Measurements from ENCODE around the gene EPHB1. TPM values are rescaled to one million over a fixed set of nuclear protein-coding genes. Genes with fewer than 3 reads are reported as not detected.

EPHB1 gene
- total RNA-seq, 4 donors from 2014 or later: 0.30 to 5.3 (median 2.6) TPM

DNA sequence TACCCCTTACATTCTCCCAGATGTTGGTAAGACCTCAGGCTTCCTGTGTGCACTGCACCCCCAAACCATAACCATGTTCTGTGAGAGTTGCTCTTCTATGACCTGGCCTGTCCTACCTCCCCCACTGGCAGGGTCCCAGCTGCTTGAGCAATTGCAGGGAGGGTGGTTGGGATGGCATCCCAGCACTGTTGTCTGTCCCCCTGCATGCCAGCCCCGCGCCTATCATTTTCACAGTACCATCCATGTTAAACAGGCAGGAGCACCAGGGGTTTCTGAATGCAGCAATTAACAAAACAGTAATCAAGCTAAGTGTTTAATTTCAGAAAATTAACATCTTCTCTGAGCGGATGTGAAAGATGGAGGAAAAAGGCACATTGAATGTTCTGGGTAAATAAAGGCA, 345.5 kb downstream of the EPHB1 start:
- WGBS, 2 donors: 94 to 95% methylated on average over 3 of the region's 3 CpGs
- no peaks in the 10 kb centered on the region for H3K4me1 ChIP-seq
- no peaks in the 10 kb centered on the region for H3K27me3 ChIP-seq
- TF ChIP-seq POLR2A (IDR thresholded peaks at IDR 0.05): no peak
- TF ChIP-seq, protein P1, sequence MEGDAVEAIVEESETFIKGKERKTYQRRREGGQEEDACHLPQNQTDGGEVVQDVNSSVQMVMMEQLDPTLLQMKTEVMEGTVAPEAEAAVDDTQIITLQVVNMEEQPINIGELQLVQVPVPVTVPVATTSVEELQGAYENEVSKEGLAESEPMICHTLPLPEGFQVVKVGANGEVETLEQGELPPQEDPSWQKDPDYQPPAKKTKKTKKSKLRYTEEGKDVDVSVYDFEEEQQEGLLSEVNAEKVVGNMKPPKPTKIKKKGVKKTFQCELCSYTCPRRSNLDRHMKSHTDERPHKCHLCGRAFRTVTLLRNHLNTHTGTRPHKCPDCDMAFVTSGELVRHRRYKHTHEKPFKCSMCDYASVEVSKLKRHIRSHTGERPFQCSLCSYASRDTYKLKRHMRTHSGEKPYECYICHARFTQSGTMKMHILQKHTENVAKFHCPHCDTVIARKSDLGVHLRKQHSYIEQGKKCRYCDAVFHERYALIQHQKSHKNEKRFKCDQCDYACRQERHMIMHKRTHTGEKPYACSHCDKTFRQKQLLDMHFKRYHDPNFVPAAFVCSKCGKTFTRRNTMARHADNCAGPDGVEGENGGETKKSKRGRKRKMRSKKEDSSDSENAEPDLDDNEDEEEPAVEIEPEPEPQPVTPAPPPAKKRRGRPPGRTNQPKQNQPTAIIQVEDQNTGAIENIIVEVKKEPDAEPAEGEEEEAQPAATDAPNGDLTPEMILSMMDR (IDR thresholded peaks at IDR 0.05): no peak
- no peak for TF ChIP-seq EP300 (IDR thresholded peaks at IDR 0.05)
- H3K9me3 ChIP-seq: no peaks in the 10 kb centered on the region
- no peak for DNase-seq (ENCODE audit: low spot score in 2 of 2)
- H3K36me3 ChIP-seq: no peaks in the 10 kb centered on the region
- H3K27ac ChIP-seq: no peak overlapping the region
- no peak overlapping the region for H3K4me3 ChIP-seq

DNA sequence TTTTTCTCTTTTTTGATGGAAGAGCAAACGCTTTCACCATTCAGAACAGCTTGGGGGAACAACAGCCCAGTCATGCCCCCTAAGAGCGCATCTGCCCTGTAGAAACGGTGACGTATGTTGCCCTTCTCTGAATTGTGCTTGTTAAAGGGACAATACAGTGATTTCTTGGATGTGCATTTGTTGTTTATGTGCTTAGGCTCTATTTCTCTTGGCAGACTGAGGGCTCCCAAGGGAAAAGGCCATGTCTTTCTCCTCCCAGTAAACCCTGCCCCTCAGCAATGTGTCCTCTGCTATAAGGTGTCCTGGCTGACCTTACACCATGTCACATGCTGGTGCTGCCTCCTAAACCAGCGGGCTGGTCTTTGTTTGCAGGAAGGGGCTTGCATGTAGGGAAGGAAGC, 346.1 kb downstream of the EPHB1 start:
- H3K27me3 ChIP-seq: no peaks in the 10 kb centered on the region
- no peaks in the 10 kb centered on the region for H3K4me1 ChIP-seq
- 48 to 56% methylated on average over 5 of the region's 5 CpGs for WGBS, 2 donors
- no peak for TF ChIP-seq POLR2A (IDR thresholded peaks at IDR 0.05)
- TF ChIP-seq, protein P1 (IDR thresholded peaks at IDR 0.05): no peak
- no peak for TF ChIP-seq EP300 (IDR thresholded peaks at IDR 0.05)
- no peak overlapping the region for H3K27ac ChIP-seq
- H3K9me3 ChIP-seq: no peaks in the 10 kb centered on the region
- no peaks in the 10 kb centered on the region for H3K36me3 ChIP-seq
- H3K4me3 ChIP-seq: no peak overlapping the region
- no peak for DNase-seq (ENCODE audit: low spot score in 2 of 2)

DNA sequence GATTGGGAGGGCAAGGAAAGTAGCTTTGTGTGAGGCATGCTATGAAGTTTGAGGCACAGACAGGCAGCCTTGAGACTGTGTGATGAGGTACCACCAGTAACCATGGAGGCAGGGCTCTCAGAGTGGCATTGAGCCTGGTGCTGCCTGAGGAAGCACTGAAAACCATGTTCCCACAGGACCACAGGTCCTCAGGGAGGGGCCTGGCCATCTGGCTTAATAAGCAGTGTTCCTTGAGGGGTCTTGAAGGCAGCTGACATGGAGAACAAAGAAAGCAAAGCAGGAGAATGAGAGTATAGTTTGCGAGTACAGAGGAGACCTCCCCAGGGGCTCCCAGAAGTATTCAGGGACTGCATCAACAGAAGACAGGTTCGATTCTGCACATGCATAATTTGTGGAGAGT, 346.6 kb downstream of the EPHB1 start:
- Histone ChIP-seq H3K27me3 (no peaks in the 10 kb centered on the region), H3K36me3 (no peaks in the 10 kb centered on the region), H3K4me3 (no peak overlapping the region), H3K9me3 (no peaks in the 10 kb centered on the region), H3K4me1 (no peaks in the 10 kb centered on the region), H3K27ac (no peak overlapping the region)
- DNase-seq (ENCODE audit: low spot score in 2 of 2): no peak
- no peak for TF ChIP-seq EP300 (IDR thresholded peaks at IDR 0.05)
- WGBS, 2 donors: 56 to 66% methylated on average over 2 of the region's 2 CpGs

DNA sequence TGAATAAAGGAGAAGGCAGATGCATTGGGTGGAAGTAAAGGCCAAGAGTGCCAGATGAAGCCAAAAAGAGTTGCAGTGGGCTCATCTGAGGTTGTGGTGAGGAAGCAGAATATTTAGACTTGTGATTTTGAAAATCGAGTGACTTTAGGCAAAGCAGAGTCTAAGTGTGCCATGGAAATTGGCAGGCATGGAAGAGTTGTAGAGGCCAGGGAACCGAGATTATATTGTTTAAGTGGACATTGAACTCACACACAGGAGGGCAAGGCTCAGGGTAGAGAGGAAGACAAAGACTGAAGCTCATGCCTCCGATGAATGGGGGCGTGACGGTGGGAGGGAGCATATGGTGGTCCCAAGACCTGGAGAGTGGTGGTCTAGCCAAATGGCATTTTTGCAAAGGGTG, 347.5 kb downstream of the EPHB1 start:
- Histone ChIP-seq H3K4me1 (no peaks in the 10 kb centered on the region), H3K27ac (no peak overlapping the region), H3K9me3 (no peaks in the 10 kb centered on the region), H3K27me3 (no peaks in the 10 kb centered on the region), H3K4me3 (no peak overlapping the region), H3K36me3 (no peaks in the 10 kb centered on the region)
- TF ChIP-seq, protein P1 (IDR thresholded peaks at IDR 0.05): no peak
- TF ChIP-seq POLR2A (IDR thresholded peaks at IDR 0.05) (no peak), EP300 (IDR thresholded peaks at IDR 0.05) (no peak)
- no peak for DNase-seq (ENCODE audit: low spot score in 2 of 2)
- 90 to 91% methylated on average over 5 of the region's 5 CpGs for WGBS, 2 donors

DNA sequence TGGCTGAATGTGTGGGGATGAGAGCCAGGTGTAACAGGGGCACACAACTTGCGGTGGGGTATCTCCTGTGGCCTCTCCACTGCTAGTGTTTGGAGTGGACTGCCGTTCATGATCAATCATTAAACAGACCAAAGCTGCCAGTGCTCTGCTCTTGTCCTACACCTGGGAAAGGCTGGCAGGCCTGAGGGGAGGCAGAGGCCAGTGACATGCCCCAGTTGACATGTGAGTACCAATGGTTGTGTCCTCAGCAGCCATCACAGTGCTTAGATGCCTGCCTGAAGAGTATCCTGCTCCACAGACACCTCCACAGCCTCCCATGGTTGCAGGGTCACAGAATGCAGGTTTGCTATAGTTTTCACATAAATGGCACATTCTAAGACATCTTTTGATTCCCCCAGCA, 348.4 kb downstream of the EPHB1 start:
- WGBS, 2 donors: 85 to 95% methylated on average over 2 of the region's 2 CpGs
- no peaks in the 10 kb centered on the region for H3K9me3 ChIP-seq
- H3K4me3 ChIP-seq: no peak overlapping the region
- no peaks in the 10 kb centered on the region for H3K4me1 ChIP-seq
- no peak for TF ChIP-seq POLR2A (IDR thresholded peaks at IDR 0.05)
- TF ChIP-seq, protein P1 (IDR thresholded peaks at IDR 0.05): no peak
- no peak for TF ChIP-seq EP300 (IDR thresholded peaks at IDR 0.05)
- DNase-seq (ENCODE audit: low spot score in 2 of 2): no peak
- H3K27ac ChIP-seq: no peak overlapping the region
- no peaks in the 10 kb centered on the region for H3K27me3 ChIP-seq
- H3K36me3 ChIP-seq: no peaks in the 10 kb centered on the region

DNA sequence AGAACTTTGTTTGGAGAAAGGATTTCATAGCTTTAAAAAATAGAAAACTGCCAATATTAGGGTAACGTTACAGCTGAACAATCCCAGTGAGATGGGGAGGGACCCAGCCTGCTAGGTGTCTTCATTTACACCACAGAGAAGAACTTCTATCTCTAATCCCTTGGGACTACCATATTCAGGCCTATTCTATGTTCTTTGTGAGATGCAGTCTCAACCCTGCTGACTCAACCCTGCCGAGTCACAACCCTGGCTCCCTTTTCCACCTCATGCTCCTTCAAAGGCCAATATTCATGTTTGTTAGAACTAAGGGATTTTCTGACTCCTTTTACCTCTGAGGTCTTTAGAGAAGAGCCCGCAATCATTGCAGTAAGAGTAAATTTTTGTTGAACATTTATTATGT, 350.5 kb downstream of the EPHB1 start:
- Histone ChIP-seq H3K9me3 (no peaks in the 10 kb centered on the region), H3K4me1 (no peaks in the 10 kb centered on the region), H3K36me3 (no peaks in the 10 kb centered on the region), H3K4me3 (no peak overlapping the region), H3K27me3 (no peaks in the 10 kb centered on the region), H3K27ac (no peak overlapping the region)
- no peak for DNase-seq (ENCODE audit: low spot score in 2 of 2)
- WGBS, 2 donors: 82 to 92% methylated on average over 3 of the region's 3 CpGs
- TF ChIP-seq EP300 (IDR thresholded peaks at IDR 0.05) (no peak), POLR2A (IDR thresholded peaks at IDR 0.05) (no peak)
- TF ChIP-seq, protein P1 (IDR thresholded peaks at IDR 0.05): no peak
